HL-60 (cell line): ENCODE data around the gene VASN.

Source experiments
- GABPA ChIP-seq: IDR thresholded peaks from 2 replicates; pipeline ENCODE4 v1.6.1; 2012; ENCODE audit warnings: low read depth
- POLR2AphosphoS5 ChIP-seq: IDR thresholded peaks from 2 replicates; pipeline ENCODE4 v1.6.1; 2012; ENCODE audit warnings: low read depth
- REST ChIP-seq: IDR thresholded peaks from 2 replicates; pipeline ENCODE4 v1.6.1; 2012; ENCODE audit warnings: low read depth; ENCODE audit not compliant: insufficient replicate concordance
- SPI1 ChIP-seq: IDR thresholded peaks from 2 replicates; pipeline ENCODE4 v1.6.1; 2012; ENCODE audit warnings: low read depth, mild to moderate bottlenecking, borderline replicate concordance
- TF ChIP-seq, protein P1 (sequence below): IDR thresholded peaks from one replicate; pipeline ENCODE4 v1.5.1; 2011; ENCODE audit warnings: low read length, control low read depth, inconsistent platforms; ENCODE audit not compliant: insufficient read depth

DNA sequence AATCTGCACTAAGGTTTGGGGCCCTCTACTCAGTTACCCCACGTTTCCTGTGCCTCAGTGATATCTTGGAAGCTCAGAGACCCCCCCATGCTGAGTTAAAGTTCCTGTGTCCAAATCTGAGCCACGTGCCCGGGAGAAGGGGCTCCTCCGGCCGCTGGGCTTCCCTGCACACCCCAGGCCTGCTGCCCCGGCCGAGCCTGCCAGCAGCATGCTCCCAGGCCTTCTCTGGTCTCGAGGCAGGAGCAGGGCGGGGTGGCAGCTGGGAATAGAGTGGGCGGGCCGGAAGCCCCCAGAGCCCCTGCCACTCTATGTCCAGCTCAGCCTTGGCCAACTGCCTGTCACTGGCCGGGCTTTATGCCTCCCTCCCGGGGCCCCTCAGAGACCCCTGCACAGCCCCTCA is 5.6 kb upstream of the VASN start:
- TF ChIP-seq, protein P1, sequence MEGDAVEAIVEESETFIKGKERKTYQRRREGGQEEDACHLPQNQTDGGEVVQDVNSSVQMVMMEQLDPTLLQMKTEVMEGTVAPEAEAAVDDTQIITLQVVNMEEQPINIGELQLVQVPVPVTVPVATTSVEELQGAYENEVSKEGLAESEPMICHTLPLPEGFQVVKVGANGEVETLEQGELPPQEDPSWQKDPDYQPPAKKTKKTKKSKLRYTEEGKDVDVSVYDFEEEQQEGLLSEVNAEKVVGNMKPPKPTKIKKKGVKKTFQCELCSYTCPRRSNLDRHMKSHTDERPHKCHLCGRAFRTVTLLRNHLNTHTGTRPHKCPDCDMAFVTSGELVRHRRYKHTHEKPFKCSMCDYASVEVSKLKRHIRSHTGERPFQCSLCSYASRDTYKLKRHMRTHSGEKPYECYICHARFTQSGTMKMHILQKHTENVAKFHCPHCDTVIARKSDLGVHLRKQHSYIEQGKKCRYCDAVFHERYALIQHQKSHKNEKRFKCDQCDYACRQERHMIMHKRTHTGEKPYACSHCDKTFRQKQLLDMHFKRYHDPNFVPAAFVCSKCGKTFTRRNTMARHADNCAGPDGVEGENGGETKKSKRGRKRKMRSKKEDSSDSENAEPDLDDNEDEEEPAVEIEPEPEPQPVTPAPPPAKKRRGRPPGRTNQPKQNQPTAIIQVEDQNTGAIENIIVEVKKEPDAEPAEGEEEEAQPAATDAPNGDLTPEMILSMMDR: no peak
- TF ChIP-seq REST: no peak
- TF ChIP-seq POLR2AphosphoS5: no peak
- no peak for TF ChIP-seq SPI1
- no peak for TF ChIP-seq GABPA
